Measurements from ENCODE around the gene CSRNP3.
"Not testable (repeated sequence)": the region's sequence is repeated elsewhere in the genome, so short reads cannot be mapped to it uniquely, and the experiment has no call there.

The CSRNP3 gene

GRCh38 chr2:165558832-165559231 lies 89.3 kb downstream of the CSRNP3 start:
- DNase-seq = no peak

GRCh38 chr2:165560377-165560988 lies 91.0 kb downstream of the CSRNP3 start:
- no peak for DNase-seq

- DNase-seq = no peak
Measured at GRCh38 chr2:165561516-165561915, 92.0 kb downstream of the CSRNP3 start.

GRCh38 chr2:165562233-165562632 lies 92.7 kb downstream of the CSRNP3 start:
- DNase-seq = no peak

- DNase-seq = no peak
Measured at GRCh38 chr2:165563468-165564225, 94.1 kb downstream of the CSRNP3 start.

- no peak for DNase-seq
Measured at GRCh38 chr2:165566008-165566407, 96.5 kb downstream of the CSRNP3 start.

GRCh38 chr2:165567273-165567672 lies 97.8 kb downstream of the CSRNP3 start:
- DNase-seq = no peak

GRCh38 chr2:165568361-165568760 lies 98.9 kb downstream of the CSRNP3 start:
- DNase-seq = no peak

GRCh38 chr2:165571477-165571876 lies 102.0 kb downstream of the CSRNP3 start:
- no peak for DNase-seq

GRCh38 chr2:165572151-165572550 lies 102.7 kb downstream of the CSRNP3 start:
- DNase-seq = no peak

GRCh38 chr2:165573534-165574461 lies 104.3 kb downstream of the CSRNP3 start:
- no peak for DNase-seq

- no peak for DNase-seq
Measured at GRCh38 chr2:165575044-165575615, 105.6 kb downstream of the CSRNP3 start.

- no peak for DNase-seq
Measured at GRCh38 chr2:165576409-165577154, 107.1 kb downstream of the CSRNP3 start.

- DNase-seq = no peak
Measured at GRCh38 chr2:165582409-165582808, 112.9 kb downstream of the CSRNP3 start.

- no peak for DNase-seq
Measured at GRCh38 chr2:165582863-165583506, 113.5 kb downstream of the CSRNP3 start.

GRCh38 chr2:165584126-165584654 lies 114.7 kb downstream of the CSRNP3 start:
- no peak for DNase-seq

- DNase-seq = no peak
Measured at GRCh38 chr2:165586019-165586418, 116.5 kb downstream of the CSRNP3 start.

GRCh38 chr2:165587335-165587938 lies 117.9 kb downstream of the CSRNP3 start:
- no peak for DNase-seq

- DNase-seq = not testable (repeated sequence)
Measured at GRCh38 chr2:165590999-165591398, 121.5 kb downstream of the CSRNP3 start.

- no peak for DNase-seq
Measured at GRCh38 chr2:165593081-165593480, 123.6 kb downstream of the CSRNP3 start.

Data from activated CD8-positive, alpha-beta memory T cell treated with anti-CD3 and anti-CD28 coated beads, Interleukin-2, amount 50 U/mL, for 4 hours (primary cell).